Calu3 (cell line): Measurements from ENCODE around the gene DOK5. TPM values are rescaled to one million over a fixed set of nuclear protein-coding genes. Genes with fewer than 3 reads are reported as not detected.

ENCODE experiments used
- BruUV-seq: library from RNA; stranded (reverse); fragments of 400-500 nt; replicated peaks from 2 replicates; lab custom pipeline; 2021; lab: Mats Ljungman, UMichigan
- CTCF ChIA-PET: fragments of 300-600 bp; sonication (Branson Sonifier 250); formaldehyde crosslinking; loops from one replicate; lab custom pipeline; 2022; ENCODE audit warnings: antibody characterized with exemption; lab: Charles Lee
- DNase-seq: peaks from one replicate; pipeline ENCODE4 v3.0.0; 2022
- H3K27ac Mint-ChIP-seq: one replicate; pipeline ENCODE4 v1.8.0; 2022; ENCODE audit warnings: mixed read lengths; ENCODE audit not compliant: unreplicated experiment
- H3K27me3 Mint-ChIP-seq: one replicate; pipeline ENCODE4 v1.8.0; 2022; ENCODE audit warnings: mixed read lengths; ENCODE audit not compliant: unreplicated experiment
- H3K36me3 Mint-ChIP-seq: one replicate; pipeline ENCODE4 v1.8.0; 2022; ENCODE audit warnings: mild to moderate bottlenecking, moderate library complexity, mixed read lengths; ENCODE audit not compliant: insufficient read depth, unreplicated experiment
- H3K4me1 Mint-ChIP-seq: one replicate; pipeline ENCODE4 v1.8.0; 2022; ENCODE audit warnings: mild to moderate bottlenecking, low read depth, mixed read lengths; ENCODE audit not compliant: unreplicated experiment
- H3K4me3 Mint-ChIP-seq: one replicate; pipeline ENCODE4 v1.8.0; 2022; ENCODE audit warnings: mild to moderate bottlenecking, low read depth, moderate library complexity, mixed read lengths; ENCODE audit not compliant: unreplicated experiment
- H3K9me3 Mint-ChIP-seq: one replicate; pipeline ENCODE4 v1.8.0; 2022; ENCODE audit warnings: low read depth, mixed read lengths; ENCODE audit not compliant: unreplicated experiment
- intact Hi-C: fragments of 100-400 bp; cut with micrococcal nuclease; formaldehyde crosslinking; loops from one replicate; pipeline ENCODE4 v1.10.0; 2022; ENCODE audit not compliant: unreplicated experiment
- total RNA-seq: library from RNA; stranded (reverse); gene quantifications from 2 replicates; pipeline ENCODE4 v1.2.3, GENCODE V29; 2022
- TF ChIP-seq, protein P1 (sequence below): fragments of 200-600 bp; IDR thresholded peaks from one replicate; pipeline ENCODE4 v1.8.0; 2022; ENCODE audit warnings: antibody characterized with exemption; ENCODE audit not compliant: unreplicated experiment

The DOK5 gene
- total RNA-seq, 1 experiment from 2014 or later, result 0.17 TPM

DNA sequence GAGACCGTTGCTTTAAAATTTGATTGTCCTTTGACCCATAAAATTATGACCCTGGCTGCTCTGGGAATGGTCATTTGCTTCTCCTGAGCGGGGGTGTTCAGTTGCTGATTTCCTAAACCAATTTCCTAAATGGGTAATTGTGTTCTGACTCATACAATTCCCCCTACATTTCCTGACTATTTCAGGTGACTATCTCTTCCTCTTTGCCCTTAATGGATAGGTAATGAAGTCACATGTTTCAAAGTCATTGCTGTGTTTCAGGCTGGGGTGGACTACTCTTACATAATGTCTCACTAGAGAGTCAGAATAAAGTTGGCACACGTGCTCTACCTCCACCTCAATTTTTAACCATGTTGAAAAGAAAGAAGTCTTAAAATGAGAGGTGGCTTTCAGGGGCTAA lies 109.8 kb downstream of the DOK5 start:
- intact Hi-C loops, result no loop called here
- no TSS peak for BruUV-seq

DNA sequence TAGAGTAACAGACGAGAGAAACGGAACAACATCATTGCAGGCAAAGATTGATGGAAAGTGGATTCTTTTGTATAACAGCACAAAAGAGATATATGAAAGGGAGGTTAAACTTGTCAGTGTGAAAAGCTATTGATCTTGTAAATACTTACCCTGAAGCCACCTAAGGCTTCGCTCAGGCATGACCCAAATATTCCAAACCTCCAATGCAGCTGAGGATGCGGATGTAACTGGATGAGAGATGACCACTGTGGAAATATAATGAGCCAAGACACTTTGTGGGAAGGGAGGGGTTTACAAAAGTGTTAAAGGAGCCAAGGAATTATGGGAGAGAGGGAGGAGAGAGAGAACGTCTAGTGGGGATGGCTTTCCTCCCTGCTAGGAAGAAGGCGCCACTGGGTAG lies 112.0 kb downstream of the DOK5 start:
- Mint-ChIP-seq H3K9me3 (peaks cover 2% of the 10 kb centered on the region), H3K27me3 (no peaks in the 10 kb centered on the region), H3K36me3 (no peaks in the 10 kb centered on the region), H3K27ac (no peak overlapping the region), H3K4me1 (peaks cover 6% of the 10 kb centered on the region), H3K4me3 (no peak overlapping the region)
- no peak for DNase-seq
- intact Hi-C loops, result no loop called here
- TF ChIP-seq, protein P1, sequence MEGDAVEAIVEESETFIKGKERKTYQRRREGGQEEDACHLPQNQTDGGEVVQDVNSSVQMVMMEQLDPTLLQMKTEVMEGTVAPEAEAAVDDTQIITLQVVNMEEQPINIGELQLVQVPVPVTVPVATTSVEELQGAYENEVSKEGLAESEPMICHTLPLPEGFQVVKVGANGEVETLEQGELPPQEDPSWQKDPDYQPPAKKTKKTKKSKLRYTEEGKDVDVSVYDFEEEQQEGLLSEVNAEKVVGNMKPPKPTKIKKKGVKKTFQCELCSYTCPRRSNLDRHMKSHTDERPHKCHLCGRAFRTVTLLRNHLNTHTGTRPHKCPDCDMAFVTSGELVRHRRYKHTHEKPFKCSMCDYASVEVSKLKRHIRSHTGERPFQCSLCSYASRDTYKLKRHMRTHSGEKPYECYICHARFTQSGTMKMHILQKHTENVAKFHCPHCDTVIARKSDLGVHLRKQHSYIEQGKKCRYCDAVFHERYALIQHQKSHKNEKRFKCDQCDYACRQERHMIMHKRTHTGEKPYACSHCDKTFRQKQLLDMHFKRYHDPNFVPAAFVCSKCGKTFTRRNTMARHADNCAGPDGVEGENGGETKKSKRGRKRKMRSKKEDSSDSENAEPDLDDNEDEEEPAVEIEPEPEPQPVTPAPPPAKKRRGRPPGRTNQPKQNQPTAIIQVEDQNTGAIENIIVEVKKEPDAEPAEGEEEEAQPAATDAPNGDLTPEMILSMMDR, result no peak
- BruUV-seq, result no TSS peak
- CTCF ChIA-PET, result no interaction called here

More for the DNA sequence above, 109.8 kb downstream of the DOK5 start:
- Mint-ChIP-seq H3K27me3 (no peaks in the 10 kb centered on the region), H3K4me3 (no peak overlapping the region), H3K4me1 (peaks cover 6% of the 10 kb centered on the region), H3K36me3 (no peaks in the 10 kb centered on the region), H3K27ac (no peak overlapping the region), H3K9me3 (peaks cover 5% of the 10 kb centered on the region)
- no peak for DNase-seq
- TF ChIP-seq, protein P1, result no peak
- CTCF ChIA-PET, result interaction anchor here (0.6 kb wide), 1 partner anchor 20 kb away, joined by 3 read pairs; no protein-coding TSS in a partner anchor

DNA sequence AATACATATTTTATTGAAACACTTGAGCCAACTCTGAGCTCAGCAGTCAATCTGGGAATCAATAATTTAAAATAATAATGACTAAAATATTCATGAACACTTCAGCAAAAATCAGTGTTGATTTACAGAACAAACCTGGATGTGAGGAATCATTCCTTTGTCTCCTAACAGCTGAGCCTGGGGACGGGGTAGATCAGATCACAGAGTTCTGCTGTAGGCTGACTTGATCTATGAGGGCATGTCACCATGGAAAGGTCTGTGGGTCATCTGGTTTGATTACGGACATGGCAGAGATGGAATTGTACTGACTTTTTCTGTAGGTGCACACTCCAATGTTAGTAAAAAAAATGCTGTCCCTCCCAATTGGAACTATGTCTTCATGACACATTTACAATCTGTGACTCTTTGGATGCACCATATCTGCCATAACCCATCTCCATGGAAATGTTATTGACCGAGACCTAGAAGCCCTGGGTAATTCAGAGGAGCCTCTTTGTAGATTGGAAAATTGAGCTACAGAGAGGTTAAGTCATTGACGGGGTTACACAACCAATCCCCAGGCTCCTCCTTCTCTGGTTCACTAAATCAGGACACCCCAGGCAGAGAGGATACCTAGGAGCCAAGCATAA lies 114.1 kb downstream of the DOK5 start:
- no peaks in the 10 kb centered on the region for H3K36me3 Mint-ChIP-seq
- CTCF ChIA-PET, result interaction anchor here (0.6 kb wide), 1 partner anchor 23 kb away, joined by 3 read pairs; no protein-coding TSS in a partner anchor
- TF ChIP-seq, protein P1, result no peak

DNA sequence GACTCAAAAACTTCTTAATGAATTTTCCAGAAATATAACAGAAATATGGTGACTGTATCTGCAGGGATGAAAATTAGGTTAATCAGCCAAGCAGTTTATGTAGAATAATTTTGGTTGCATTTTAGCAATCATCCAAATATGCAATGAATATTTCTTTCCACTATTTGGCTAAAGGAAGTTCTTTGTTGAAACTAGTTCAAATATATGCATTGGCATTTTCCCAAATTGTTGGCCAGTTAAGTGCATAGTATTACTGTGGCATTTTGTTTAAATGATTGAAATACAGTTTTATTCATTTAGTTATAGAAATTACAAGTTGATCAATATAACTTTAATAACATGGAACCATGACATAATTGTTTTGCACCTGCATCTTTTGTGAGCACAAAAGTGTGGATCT lies 115.5 kb downstream of the DOK5 start:
- no TSS peak for BruUV-seq
- no peaks in the 10 kb centered on the region for H3K36me3 Mint-ChIP-seq
- no peaks in the 10 kb centered on the region for H3K9me3 Mint-ChIP-seq
- intact Hi-C loops, result no loop called here
- CTCF ChIA-PET, result no interaction called here
- no peak for DNase-seq
- H3K4me3 Mint-ChIP-seq, result no peak overlapping the region
- no peaks in the 10 kb centered on the region for H3K4me1 Mint-ChIP-seq
- H3K27me3 Mint-ChIP-seq, result peaks cover 15% of the 10 kb centered on the region
- TF ChIP-seq, protein P1, result no peak
- no peak overlapping the region for H3K27ac Mint-ChIP-seq

More for the DNA sequence above, 114.1 kb downstream of the DOK5 start:
- intact Hi-C loops, result no loop called here
- Mint-ChIP-seq H3K27ac (no peak overlapping the region), H3K4me3 (no peak overlapping the region), H3K9me3 (no peaks in the 10 kb centered on the region), H3K4me1 (peaks cover 6% of the 10 kb centered on the region), H3K27me3 (peaks cover 1% of the 10 kb centered on the region)
- no peak for DNase-seq
- no TSS peak for BruUV-seq
